C4-2B (cell line): ENCODE measurements around the gene RHBDD3.

ENCODE experiments used
- H3K27ac ChIP-seq: fragments of 450-650 bp; 2 replicates; pipeline ENCODE4 v1.5.1; 2017
- CTCF ChIP-seq: fragments of 450-650 bp; conservative IDR thresholded peaks from 2 replicates; pipeline ENCODE4 v1.5.1; 2017; ENCODE audit warnings: mild to moderate bottlenecking
- ZFX ChIP-seq: fragments of 450-650 bp; IDR thresholded peaks from 2 replicates; pipeline ENCODE4 v1.6.1; 2017

The RHBDD3 gene

GRCh38 chr22:29259253-29259899, 8.4 kb downstream of the RHBDD3 start:
- no peak for TF ChIP-seq CTCF
- no peak for TF ChIP-seq ZFX
- no peak overlapping the region for H3K27ac ChIP-seq

- TF ChIP-seq ZFX: no peak
- no peak for TF ChIP-seq CTCF
- H3K27ac ChIP-seq: no peak overlapping the region
These were observed 9.2 kb downstream of the RHBDD3 start for GRCh38 chr22:29258407-29259252.

GRCh38 chr22:29257751-29258181, 10.0 kb downstream of the RHBDD3 start:
- H3K27ac ChIP-seq: no peak overlapping the region
- TF ChIP-seq CTCF (no peak), ZFX (no peak)

DNA sequence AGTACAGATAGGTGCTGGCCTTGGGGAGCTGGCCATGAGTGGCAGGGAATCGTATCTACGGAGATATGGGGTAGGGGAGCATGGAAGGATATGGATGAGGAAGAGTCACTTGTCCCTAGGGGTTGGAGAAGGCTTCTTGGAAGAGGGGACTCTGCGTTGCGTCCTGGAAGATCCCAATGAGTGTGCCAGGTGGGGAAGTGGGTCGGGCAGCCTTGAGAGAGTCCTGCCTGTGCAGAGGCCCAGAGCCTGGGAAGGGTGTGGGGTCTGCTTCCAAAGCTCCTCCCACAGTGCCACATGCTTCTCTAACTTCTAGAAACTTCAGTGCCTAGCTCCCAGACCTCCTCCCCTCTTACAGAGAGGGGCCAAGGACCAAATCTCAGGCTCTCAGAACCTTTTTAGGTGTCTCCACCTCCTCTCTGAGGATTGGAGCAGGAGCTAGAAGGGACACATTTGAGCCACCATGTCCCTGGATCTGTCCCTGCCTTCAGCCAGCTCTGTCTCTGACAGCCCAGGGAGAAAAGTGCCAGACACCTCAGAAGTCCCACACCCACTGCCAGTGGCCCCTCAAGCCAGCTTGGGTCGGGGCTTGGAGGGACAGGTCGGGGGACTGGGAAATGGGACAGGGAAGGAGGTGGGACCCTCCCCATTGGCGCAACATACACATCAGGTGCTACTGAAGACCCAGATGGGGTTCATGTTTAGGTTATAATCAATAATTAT, 11.0 kb downstream of the RHBDD3 start:
- TF ChIP-seq CTCF: no peak
- TF ChIP-seq ZFX: no peak

DNA sequence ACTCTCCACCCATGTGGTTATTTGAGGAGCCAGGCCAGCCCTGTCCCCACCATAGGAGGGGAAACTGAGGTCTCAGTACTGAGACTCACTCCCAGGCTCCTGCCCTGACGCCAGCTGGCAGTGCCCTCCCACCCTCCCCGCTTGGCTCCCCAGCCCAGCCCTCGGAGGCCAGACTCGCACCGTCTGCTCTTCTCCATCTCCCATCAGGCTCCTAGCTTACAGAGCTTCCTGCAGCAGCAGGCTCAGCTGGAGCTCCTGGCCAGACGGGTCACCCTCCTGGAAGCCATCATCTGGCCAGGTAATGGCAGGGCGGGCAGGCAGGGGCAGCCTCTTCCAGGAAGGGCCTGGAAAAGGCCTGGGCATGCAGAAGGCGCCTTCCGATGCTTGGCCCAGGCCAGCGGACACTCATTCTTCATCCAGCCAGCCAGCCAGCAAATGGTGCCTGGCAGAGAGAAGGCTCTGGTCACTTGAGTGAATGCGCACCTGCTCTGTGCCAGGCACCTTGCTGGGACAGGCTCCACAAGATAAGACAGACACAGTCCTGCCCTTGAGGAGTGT, 12.6 kb downstream of the RHBDD3 start:
- TF ChIP-seq ZFX: no peak
- no peak for TF ChIP-seq CTCF
- no peak overlapping the region for H3K27ac ChIP-seq

More for the DNA sequence above, 11.0 kb downstream of the RHBDD3 start:
- no peak overlapping the region for H3K27ac ChIP-seq

- TF ChIP-seq CTCF (no peak), ZFX (no peak)
- no peak overlapping the region for H3K27ac ChIP-seq
These were observed 13.5 kb downstream of the RHBDD3 start for GRCh38 chr22:29254286-29254660.
